ENCODE results near the gene MUS81.
A peak's percentile ranks its signal among the peaks of the same experiment; 100 is the strongest.

MUS81 gene

GRCh38 chr11:65892661-65893317, 32.6 kb downstream of the MUS81 start:
- DNase-seq, result no peak

GRCh38 chr11:65894034-65894591, 33.9 kb downstream of the MUS81 start:
- DNase-seq, result no peak

GRCh38 chr11:65895482-65895981, 35.3 kb downstream of the MUS81 start:
- DNase-seq, result no peak

- DNase-seq, result no peak
Measured at GRCh38 chr11:65896034-65896999, 36.1 kb downstream of the MUS81 start.

- no peak for DNase-seq
Measured at GRCh38 chr11:65897020-65897471, 36.8 kb downstream of the MUS81 start.

GRCh38 chr11:65898656-65899355, 38.6 kb downstream of the MUS81 start:
- DNase-seq, result no peak

GRCh38 chr11:65899356-65900124, 39.3 kb downstream of the MUS81 start:
- peak in 2 of 4 experiments; percentile 54 to 63 for DNase-seq

GRCh38 chr11:65900125-65900898, 40.1 kb downstream of the MUS81 start, which contains the start of gene FOSL1:
TSS of gene FOSL1 (minus strand) at chr11:65900388. CDS start at chr11:65900339, 49 bp downstream.
- DNase-seq, result peak; percentile 84 to 100 (median 86)

- DNase-seq, result no peak
Measured at GRCh38 chr11:65900899-65901180, 40.6 kb downstream of the MUS81 start.

- DNase-seq, result no peak
Measured at GRCh38 chr11:65903068-65903481, 42.8 kb downstream of the MUS81 start.

- DNase-seq, result no peak
Measured at GRCh38 chr11:65903715-65904114, 43.5 kb downstream of the MUS81 start.

GRCh38 chr11:65906602-65907001, 46.4 kb downstream of the MUS81 start:
- DNase-seq, result no peak

- DNase-seq, result no peak
Measured at GRCh38 chr11:65907878-65908277, 47.6 kb downstream of the MUS81 start.

- DNase-seq, result no peak
Measured at GRCh38 chr11:65911682-65912568, 51.7 kb downstream of the MUS81 start.

- DNase-seq, result no peak
Measured at GRCh38 chr11:65912845-65913244, 52.6 kb downstream of the MUS81 start.

GRCh38 chr11:65915101-65915820, 55.0 kb downstream of the MUS81 start:
- no peak for DNase-seq

GRCh38 chr11:65915821-65916251, 55.6 kb downstream of the MUS81 start:
- DNase-seq, result no peak

Measured in activated CD4-positive, CD25-positive, alpha-beta regulatory T cell (primary cell).